HuH-7 (cell line): Measurements from ENCODE around the gene SAP30L.

ENCODE experiments used
- DNase-seq: peaks from one replicate; pipeline ENCODE4 v3.0.0; 2011; ENCODE audit warnings: low spot score

The SAP30L gene

DNA sequence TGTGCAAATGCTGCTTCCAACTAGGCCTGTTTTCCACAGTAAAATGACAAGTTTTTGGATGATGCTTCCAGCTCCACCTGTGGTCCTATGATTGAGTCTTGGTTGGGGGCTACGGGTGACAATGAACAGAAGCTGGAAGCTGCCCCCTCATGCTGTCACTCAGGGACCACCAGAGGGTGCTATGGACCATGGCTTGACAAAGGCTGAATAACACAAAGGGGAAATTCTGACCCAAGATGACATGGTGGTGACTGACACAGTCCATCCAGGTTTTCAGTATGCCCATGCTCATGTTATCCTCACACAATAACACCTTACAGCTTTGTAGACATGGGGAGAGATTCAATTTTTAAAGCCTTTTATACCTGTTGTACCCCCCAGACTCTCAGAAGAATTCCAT is 23.9 kb upstream of the SAP30L start:
- DNase-seq, result peak; percentile 42

DNA sequence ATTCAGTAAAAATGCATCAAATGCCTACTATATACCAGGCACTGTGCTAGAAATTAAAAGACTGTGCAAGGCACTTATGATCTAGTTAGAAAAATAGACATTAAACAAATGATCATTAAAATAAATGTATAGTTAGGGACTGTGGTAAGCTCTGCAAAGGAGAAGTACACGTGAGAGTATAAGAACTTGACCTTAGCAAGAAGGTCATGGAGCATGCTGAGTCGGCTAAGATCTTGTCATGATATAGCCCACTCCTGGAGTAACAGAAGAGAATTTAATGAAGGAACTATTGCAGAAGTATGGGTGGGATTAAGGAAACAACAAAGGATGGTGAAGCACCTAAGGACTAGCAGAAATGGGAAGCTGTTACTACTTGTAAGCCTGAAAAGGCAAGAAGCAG is 23.5 kb upstream of the SAP30L start:
- DNase-seq, result no peak

DNA sequence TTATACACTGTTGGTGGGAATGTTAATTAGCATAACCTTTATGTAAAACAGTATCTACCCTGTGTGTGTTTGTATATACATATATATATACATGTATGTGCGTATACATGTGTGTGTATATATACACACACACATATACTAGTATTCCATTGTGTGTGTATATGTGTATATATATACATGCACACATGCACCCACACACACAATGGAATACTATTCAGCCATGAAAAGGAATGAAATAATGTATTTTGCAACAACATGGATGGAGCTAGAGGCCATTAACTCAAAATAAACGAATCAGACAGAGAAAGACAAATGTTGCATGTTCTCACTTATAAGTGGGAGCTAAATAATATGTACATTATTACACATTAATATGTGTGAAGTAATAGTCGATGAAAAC is 17.6 kb upstream of the SAP30L start:
- DNase-seq, result no peak

DNA sequence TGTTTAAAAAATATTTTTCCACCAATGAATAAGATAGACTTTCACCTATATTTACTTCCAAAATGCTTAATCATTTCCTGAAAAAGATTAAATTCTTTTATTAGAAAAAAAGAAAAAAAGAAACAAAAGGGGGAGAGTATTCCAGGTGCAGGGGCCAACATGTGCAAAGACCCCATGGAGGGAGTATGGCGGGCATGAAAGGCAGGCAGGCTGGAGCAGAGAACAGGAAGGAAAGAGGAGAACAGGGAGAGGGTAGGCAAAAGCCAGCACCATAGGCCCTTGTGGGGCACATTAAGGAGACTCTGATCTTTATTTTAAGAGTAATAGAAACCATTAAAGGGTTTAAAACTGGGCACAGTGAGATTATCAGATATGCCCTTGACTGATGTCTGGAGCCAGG is 16.5 kb upstream of the SAP30L start:
- DNase-seq, result no peak

DNA sequence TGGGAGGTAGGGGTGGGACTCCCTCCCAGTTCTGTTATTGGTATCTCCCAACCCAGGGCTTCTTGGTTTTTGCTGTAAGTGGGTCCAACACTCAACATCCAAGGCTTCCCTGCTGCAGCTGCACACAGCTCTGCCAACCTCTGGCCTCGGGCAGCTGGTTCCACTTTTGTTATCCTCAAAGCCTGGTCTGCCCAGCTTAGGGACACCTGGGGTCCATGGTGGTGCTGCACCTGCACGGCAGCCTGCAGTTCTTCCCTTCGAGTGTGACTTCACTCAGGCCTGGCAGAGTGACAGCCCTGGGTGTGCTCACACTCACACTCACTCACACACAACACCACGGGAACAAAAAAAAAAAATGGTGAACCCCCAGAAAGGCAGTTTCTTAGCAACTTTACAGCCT is 15.3 kb upstream of the SAP30L start:
- DNase-seq, result no peak

DNA sequence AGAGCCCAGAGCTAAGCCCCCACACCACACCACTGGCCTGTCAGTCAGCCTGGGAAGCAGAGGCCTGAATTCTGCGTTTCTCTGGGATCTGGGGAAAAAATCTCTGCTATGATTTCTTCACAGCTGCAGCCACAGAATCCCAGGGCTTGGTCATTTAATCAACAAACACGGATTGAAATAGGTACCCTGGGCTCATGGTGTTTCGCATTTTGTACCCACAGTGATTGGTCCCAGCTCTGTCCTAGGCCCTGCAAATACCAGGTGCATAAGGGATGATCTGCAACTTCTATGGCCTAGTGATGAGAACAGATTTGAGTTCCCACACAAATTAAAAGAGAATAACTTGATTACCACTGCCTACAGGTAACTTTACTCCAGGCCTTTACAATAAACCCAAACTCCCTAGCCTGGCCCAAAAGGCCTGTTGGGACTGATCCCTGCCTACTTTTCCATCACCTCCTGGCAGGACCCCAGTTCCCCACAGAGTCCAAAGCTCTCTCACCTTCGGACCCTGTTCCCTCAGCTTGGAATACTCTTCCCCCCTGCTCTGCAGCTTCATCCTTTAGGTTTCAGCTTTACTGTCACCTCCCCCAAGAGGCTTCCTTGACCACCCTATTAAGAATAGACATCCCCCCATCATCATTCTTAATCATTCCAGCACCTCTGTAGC is 14.7 kb upstream of the SAP30L start:
- no peak for DNase-seq

DNA sequence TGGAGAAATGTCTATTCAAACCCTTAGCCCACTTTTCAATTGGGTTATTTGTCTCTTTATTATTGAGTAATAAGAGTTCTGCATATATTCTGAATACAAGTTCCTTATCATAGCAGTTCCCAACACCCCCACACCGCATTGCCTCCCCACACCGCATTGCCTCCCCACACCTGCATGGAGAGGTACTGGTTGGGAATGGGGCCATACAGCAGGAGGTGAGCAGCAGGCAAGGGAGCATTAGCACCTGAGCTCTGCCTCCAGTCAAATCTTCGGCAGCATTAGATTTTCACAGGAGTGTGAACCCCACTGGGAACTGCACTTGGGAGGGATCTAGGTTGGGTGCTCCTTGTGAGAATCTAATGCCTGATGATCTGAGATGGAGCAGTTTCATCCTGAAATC is 10.6 kb upstream of the SAP30L start:
- no peak for DNase-seq

DNA sequence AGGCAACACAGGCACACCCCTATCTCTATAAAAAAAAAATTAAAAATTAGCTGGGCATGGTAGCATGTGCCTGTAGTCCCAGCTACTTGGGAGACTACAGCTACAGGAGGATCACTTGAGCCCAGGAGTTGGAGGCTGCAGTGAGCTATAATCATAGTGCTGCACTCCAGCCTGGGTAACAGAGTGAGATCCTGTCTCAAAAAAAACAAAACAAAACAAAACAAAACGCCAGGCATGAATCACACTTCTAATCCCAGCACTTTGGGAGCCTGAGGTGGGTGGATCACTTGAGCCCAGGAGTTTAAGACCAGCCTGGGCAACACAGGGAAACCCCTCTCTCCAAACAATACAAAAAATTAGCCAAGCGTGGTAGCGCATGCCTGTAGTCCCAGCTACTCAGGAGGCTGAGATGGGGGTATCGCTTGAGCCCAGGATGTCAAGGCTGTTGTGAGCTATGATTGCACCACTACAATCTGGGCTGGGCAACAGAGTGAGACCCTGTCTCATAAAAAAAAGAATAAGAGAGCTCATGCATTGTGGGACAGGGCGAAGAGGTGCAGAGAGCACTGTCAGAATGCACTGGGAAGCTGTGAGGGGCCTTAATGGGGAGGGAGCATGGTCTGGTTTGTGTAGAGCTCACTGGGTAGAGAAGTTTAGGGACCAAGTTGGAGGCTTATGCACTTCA is 8.4 kb upstream of the SAP30L start:
- no peak for DNase-seq

DNA sequence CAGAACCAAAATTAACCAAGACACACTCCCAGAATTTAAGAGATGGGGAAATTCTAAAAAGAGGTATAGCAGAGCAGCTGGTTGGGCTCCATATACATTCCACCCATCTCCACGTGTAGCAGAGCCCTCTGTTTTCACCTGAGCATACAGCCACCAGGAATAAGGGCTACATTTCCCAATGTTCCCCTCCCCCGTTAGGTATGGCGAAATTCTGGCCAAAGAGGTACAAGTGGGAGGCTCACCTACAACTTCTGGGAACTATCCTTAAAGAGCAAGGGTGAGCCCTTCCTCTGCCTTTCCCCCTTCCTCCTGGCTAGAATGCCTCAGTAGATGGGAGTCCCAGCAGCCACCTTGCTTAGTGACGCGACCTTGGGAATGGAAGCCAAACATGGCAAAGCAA is 5.3 kb upstream of the SAP30L start:
- DNase-seq, result no peak

DNA sequence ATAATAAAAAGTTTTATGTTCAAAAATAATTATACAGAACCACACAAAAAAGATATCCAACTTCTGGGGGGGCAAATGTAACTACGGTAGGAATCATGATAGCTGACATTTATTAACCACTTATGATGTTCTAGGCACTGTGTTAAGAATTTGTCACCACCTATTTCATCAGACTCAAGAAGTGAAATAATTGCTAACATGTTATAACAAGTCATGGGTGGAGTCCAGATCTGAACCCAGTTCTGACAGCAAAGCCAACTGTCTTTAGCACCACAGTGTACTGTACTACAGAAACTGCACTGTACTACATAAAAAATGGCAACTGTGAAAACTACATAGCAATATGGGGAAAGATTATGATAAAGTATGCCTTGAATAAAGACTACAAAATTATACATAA is 3.0 kb upstream of the SAP30L start:
- DNase-seq, result no peak

DNA sequence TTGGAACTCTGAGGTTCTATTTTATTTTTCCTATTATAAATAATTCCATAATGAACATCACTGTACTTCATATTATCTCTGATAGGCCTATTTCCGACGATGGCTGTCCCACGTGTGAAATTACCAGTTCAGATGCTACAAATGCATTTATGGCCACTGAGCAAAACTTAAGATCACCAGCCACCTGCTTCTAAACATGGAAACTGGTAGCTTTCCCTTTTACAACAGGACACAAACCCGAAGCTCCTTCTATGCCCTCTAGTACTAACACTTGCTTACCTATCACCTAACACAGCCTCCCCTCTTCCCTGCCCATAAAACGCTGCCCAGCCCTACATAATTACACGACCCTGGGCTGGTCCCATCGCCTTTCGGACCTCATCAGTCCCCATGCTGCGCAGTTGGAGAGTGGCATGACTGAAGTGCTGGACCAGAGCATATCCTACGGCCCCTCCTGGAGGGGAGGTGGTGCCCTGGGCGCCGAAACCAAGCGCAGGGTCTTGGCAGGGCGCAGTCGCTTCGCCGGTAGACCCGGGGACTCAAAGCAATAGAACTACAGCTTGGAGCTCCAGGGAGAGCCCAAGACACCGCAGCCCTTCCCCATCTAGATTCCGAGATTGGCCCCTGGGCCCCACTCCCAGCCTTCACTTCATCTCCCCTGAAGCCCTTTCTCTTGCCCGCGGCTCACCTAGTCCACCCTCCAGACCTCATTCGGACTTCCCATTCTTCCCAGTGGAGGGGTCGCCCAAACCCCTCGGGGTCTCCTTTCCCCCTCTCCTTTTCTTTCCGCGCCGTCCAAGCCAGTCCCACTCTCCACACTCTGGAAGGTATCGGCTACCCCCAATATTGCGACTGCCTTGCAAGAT is 1.0 kb upstream of the SAP30L start:
- peak; percentile 49 for DNase-seq

DNA sequence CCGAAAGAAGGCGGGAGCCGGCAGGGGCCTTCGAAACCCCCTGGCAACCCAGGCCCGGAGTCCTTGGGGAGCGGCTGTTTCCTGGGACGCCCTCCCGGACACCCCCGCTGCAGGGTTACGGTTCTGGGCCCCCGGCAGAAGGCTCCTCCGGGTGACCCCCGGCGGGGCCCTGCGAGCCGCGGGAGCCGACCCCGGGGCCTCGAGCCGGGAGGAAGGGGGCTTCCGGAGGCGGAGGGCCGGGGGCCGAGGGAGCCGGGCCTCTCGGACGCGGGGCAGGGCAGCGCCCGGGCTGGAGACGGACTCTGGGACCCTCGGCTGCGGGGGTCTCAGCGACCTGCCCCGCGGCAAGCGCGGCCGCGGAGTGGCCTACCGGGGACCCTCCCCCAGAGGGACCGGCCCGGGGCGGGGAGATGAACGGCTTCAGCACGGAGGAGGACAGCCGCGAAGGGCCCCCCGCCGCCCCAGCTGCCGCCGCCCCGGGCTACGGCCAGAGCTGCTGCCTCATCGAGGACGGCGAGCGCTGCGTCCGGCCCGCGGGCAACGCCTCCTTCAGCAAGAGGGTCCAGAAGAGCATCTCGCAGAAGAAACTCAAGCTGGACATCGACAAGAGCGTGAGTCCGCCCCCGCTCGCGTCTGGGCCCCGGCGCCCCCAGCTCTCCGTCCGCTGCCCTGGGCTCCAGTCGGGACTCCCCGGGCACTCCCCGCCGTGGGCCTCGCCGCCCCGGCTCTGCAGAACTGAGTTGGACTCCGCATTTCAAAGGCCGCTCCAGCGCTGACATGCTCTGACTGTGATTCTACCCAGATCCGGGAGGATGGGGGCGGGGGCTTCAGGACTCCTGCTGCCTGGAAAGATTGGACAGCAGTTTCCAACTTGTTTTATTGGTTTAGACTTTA is 645 bp downstream of the SAP30L start:
- peak; percentile 59 for DNase-seq

DNA sequence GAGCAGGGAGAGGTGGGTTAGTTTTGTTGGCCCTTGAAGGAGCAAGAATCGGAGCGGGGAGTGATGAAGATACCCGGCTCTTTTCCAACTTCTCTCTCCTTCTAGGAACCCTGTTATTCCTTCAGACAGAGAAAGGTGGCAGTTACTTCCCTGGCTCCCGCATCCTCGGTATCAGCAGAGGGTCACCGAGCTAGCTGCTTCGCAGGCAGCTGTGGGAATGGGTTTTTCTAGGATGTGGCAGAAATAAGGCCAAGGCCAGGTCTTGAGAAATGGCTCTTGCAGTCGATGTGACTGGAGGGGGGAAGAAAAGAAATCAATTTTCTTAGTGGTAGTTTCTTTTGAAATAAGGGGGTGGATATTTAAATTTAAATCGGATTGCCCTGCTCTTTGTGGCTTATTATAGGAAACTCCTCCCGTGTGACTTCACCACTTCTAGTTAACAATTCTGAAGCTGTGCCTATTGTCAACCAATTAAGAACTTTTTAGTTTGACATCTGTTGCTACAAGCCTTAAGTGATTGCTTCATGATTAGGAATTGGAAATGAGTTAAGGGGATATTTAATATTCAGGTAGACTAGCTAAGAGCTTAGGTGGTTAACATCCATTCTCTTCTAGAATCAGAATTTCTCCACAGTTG is 1.4 kb downstream of the SAP30L start:
- no peak for DNase-seq

DNA sequence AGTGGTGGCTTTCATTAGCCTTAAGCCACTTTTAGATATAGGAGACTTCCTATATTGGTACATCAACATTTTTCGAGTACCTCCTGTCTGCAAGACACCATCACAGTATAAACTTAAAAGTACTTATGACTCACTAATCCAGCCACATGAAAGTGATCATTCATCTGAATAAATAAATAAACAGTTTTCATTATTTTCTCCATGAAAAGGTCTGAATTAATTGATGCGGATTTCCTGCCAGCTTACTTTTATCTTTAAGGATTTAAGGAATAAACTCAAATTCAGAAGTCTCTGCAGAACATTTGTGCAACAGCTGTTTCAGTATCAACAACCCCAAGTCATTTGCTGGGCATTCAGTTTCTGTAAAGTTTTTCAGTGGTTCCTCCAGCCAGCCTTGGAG is 4.0 kb downstream of the SAP30L start:
- no peak for DNase-seq

DNA sequence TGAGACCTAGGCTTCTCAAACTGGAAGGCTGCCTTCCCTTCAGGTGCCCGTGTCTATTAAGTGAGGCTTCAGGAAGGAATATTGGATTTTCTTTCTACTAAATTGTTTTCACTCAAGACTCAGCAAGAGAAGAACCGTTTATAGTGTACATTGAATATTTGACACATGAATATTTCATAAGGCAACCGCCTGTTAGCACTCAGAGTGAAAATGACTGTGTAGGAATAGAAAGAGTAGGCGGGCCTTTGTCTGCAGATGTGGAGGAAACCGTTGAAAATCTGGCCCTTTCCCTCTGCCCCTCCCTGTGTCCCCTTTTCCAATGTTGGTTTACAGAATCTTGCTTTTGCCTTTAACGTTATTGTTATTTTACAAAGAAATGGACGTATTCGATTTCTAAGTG is 6.2 kb downstream of the SAP30L start:
- DNase-seq, result no peak

DNA sequence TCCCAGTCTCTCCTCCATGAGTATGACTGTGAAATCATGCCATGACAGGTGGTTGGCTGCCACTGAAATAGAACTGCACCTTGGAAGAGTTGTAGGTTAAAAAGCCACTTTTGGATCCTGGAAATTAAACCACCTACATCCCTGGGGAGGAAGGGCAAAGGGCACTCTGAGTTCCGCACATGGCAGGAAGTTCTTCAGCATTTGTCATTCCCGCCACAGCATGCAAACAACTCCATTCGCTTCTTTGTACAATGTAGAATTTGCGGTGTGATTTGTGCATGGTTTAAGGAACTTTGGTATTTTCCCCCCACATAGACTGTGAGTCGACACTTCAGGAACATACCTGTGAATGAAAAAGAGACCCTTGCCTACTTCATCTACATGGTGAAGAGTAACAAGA is 9.8 kb downstream of the SAP30L start:
- no peak for DNase-seq

DNA sequence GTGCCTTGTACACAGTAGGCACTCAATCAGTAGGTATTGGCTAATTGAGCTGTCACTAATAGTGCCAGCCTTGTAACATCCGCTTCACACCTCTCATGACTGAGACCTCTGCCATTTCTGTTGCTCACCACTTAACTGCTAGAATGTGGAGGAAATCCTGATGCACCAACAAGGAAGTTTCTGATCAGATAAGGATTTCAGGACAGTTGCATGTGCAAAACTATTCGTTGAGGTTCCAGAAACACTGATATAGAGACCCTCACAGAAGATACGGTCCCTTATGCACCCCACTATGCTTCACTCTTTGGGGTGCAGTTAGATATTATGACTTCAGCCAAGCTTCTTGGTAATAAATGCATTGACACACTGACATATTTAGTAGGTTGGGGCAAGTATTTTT is 10.7 kb downstream of the SAP30L start:
- DNase-seq, result no peak

DNA sequence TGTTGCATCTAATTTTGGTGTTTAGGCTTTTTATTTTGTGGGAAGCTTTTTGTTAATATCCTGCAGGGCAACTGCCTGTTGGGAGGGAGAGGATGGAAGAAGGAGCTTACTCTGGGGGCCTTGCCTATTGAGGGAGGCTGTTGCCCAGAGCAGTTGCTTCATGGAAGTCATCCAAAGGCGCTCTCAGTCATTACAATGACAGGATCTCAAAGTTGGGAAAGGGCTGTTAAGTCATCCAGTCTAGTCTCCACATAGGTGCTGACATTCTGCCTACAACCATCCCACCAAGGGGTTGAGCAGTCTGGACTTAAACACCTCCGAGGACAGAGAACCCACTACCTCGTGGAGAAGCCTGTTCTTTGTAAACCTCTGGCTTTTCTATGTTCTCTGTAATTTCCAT is 13.2 kb downstream of the SAP30L start:
- no peak for DNase-seq

DNA sequence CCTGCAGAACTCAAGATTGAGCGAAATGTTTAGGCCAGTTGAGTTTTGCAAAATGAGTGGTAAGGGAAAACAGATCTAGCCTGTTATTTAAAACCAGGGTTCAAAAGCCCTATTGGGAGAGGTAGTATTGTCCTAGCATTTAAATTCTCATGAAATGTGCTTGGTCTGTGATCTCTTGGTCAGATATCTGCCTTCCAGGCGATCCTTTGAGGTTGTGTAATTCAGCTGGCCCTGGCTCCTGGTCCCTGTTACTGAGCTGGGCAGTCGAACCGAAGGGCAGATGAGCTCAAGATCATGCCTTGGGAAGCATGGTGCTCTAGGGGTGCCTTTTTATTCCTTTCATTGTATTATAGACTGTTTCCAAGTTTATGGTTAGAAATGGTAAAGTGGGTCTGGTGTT is 14.4 kb downstream of the SAP30L start:
- DNase-seq, result no peak

DNA sequence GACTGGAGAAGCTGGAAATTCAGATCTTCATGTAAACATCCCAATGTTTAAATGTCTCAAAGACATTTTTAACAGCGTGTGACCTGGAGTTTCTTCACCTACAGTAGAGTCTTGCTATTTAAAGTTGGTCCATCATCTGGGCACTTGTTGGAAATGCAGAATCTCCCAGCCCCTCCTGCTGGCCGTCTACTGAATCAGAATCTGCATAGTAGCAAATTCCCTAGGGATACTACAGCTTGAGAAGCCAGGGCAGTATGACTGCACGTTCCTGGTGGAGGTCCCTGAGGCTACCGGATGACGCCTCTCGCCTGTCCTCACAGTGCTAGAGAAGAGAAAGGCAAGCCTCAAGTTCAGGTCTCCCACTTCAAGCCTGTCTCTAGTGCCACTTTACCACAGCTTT is 15.7 kb downstream of the SAP30L start:
- DNase-seq, result no peak

DNA sequence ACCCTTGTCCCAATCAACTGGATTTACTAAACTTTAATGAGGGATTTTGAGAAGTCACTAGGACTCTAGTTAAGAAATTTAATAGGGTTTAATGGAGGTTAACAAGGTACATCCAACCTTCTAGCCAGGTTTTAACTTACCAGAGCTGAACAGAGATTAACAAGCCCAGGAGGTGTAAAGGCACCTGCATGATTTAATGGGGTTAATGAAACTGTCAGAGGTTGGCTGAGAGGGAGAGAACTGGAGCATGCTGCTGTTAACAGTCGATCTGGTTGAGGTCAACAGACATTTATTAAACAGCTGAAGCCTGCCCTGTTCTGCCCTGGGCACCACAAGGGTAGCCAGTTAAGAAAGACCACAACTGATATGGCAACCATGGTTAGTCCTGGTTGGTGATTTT is 18.6 kb downstream of the SAP30L start:
- no peak for DNase-seq

DNA sequence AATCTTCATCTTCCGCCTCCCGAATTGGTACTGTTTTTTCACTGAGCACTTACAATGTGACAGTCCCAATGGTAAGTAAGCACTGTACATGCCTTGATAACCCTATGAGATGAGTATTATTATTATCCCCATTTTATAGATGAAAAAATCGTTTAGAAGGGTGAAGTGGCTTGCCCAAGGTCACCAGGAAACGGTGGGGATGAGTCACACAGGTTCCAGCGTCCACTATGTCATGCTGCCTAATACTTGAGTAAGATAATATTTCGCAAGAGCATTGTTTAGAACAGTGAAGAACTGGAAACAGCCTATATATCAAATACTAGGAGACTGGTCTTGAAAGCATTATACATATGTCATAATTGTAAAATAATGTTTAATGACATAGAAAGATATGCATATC is 19.4 kb downstream of the SAP30L start:
- no peak for DNase-seq
